Right lobe of liver (tissue), 4 donors: ENCODE results near the gene WIPI1.

Source experiments
- CTCF ChIP-seq, 4 donors: fragments of 200-600 bp in 3 of 4; fragments of 450-650 bp in 1 of 4; IDR thresholded peaks; one replicate each; pipeline versions ENCODE4 v1.5.1 to v1.8.0; 2016 to 2022; ENCODE audit warnings: antibody characterized with exemption in 4 of 4, mild to moderate bottlenecking in 2 of 4
- POLR2A ChIP-seq: fragments of 450-650 bp; IDR thresholded peaks from one replicate; pipeline ENCODE4 v1.6.1; 2017; ENCODE audit warnings: antibody characterized with exemption, mild to moderate bottlenecking
- donor health status: DM: no; HTN: no; CAD: no.
- donor health status: DM: no; HTN: no; CAD: no.
- donor health status: DM: no; HTN: yes; CAD: no.

GRCh38 chr17:68397108-68397536 is 60.2 kb downstream of the WIPI1 start:
- TF ChIP-seq CTCF (IDR thresholded peaks at IDR 0.05) (no peak), POLR2A (no peak)
